GM12878 (cell line): ENCODE results near the gene HSD17B4.

ENCODE experiments used
- CREB1 ChIP-seq: IDR thresholded peaks from 2 replicates; pipeline ENCODE4 v1.6.1; 2012; ENCODE audit warnings: low read depth, mild to moderate bottlenecking, inconsistent platforms
- CTCF ChIP-seq, 3 experiments: IDR thresholded peaks in 2 of 3; conservative IDR thresholded peaks in 1 of 3; 2 replicates each; pipeline ENCODE4 v1.5.1; 2011; ENCODE audit warnings: low read depth in 3 of 3, low read length in 3 of 3, mild to moderate bottlenecking in 3 of 3, control low read depth in 2 of 3, moderate library complexity in 2 of 3, inconsistent platforms in 1 of 3, mixed read lengths in 1 of 3; ENCODE audit not compliant: control insufficient read depth in 2 of 3, insufficient read depth in 1 of 3; ENCODE audit errors: extremely low read depth in 1 of 3
- EP300 ChIP-seq, 2 experiments: fragments of 150-350 bp in 1 of 2; IDR thresholded peaks; 2 replicates each; pipeline ENCODE4 v1.6.1; 2011 to 2012; ENCODE audit warnings: low read depth in 2 of 2, low read length in 2 of 2, borderline replicate concordance in 1 of 2, improper control_type of control experiment in 1 of 2, inconsistent platforms in 1 of 2; ENCODE audit not compliant: control insufficient read depth in 1 of 2
- EZH2 ChIP-seq: IDR thresholded peaks from 2 replicates; pipeline ENCODE4 v1.6.1; 2012; ENCODE audit warnings: low read depth, mild to moderate bottlenecking, control low read depth, inconsistent platforms, low read length, borderline replicate concordance; ENCODE audit not compliant: control insufficient read depth
- JUND ChIP-seq: IDR thresholded peaks from 2 replicates; pipeline ENCODE4 v1.6.1; 2012; ENCODE audit warnings: low read depth, mild to moderate bottlenecking, low read length, improper control_type of control experiment, moderate library complexity
- MAX ChIP-seq: IDR thresholded peaks from 2 replicates; pipeline ENCODE4 v1.6.1; 2012; ENCODE audit warnings: low read depth, low read length, improper control_type of control experiment
- MTA3 ChIP-seq: IDR thresholded peaks from 2 replicates; pipeline ENCODE4 v1.6.1; 2012; ENCODE audit warnings: low read length, inconsistent platforms, borderline replicate concordance
- POLR2A ChIP-seq: IDR thresholded peaks from 2 replicates; pipeline ENCODE4 v1.6.1; 2011; ENCODE audit warnings: low read depth, mild to moderate bottlenecking, low read length
- ZNF24 ChIP-seq: fragments of 450-650 bp; IDR thresholded peaks from 2 replicates; pipeline ENCODE4 v1.6.1; 2017; ENCODE audit warnings: antibody characterized with exemption, mild to moderate bottlenecking
- TF ChIP-seq, protein P1 (sequence below): IDR thresholded peaks from 2 replicates; pipeline ENCODE4 v1.6.1; 2012; ENCODE audit warnings: mild to moderate bottlenecking, low read depth, low read length

DNA sequence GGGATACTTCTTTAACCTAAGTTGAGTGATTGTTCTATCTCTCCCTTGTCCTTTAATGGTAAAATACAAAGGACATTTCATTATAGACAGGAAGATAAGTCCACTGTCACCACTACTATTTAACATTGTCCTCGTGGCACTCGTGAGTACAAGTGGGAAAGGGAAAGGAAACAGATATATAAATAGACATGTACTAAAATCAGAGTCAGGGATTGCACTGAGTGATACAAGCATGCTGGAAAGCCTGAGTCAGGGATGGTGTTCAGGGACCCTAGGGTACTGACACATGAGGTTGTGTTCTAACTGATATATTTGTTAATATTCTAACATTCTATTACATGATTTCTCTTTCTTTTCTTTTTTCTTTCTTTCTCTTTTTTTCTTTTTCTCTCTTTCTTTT lies 102.3 kb downstream of the HSD17B4 start:
- TF ChIP-seq ZNF24: no peak
- no peak for TF ChIP-seq MTA3
- no peak for TF ChIP-seq POLR2A
- TF ChIP-seq CREB1: no peak
- TF ChIP-seq JUND: no peak
- TF ChIP-seq MAX: no peak
- TF ChIP-seq EZH2: no peak
- no peak for TF ChIP-seq CTCF (IDR thresholded peaks at IDR 0.05 in 2 of 3, conservative IDR thresholded peaks at IDR 0.05 in 1 of 3; ENCODE audit: control insufficient read depth in 2 of 3, extremely low read depth in 1 of 3, insufficient read depth in 1 of 3, low read depth in 3 of 3, low read length in 3 of 3)
- TF ChIP-seq, protein P1, sequence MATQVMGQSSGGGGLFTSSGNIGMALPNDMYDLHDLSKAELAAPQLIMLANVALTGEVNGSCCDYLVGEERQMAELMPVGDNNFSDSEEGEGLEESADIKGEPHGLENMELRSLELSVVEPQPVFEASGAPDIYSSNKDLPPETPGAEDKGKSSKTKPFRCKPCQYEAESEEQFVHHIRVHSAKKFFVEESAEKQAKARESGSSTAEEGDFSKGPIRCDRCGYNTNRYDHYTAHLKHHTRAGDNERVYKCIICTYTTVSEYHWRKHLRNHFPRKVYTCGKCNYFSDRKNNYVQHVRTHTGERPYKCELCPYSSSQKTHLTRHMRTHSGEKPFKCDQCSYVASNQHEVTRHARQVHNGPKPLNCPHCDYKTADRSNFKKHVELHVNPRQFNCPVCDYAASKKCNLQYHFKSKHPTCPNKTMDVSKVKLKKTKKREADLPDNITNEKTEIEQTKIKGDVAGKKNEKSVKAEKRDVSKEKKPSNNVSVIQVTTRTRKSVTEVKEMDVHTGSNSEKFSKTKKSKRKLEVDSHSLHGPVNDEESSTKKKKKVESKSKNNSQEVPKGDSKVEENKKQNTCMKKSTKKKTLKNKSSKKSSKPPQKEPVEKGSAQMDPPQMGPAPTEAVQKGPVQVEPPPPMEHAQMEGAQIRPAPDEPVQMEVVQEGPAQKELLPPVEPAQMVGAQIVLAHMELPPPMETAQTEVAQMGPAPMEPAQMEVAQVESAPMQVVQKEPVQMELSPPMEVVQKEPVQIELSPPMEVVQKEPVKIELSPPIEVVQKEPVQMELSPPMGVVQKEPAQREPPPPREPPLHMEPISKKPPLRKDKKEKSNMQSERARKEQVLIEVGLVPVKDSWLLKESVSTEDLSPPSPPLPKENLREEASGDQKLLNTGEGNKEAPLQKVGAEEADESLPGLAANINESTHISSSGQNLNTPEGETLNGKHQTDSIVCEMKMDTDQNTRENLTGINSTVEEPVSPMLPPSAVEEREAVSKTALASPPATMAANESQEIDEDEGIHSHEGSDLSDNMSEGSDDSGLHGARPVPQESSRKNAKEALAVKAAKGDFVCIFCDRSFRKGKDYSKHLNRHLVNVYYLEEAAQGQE: no peak
- no peak for TF ChIP-seq EP300 (IDR thresholded peaks at IDR 0.05; ENCODE audit: borderline replicate concordance in 1 of 2, control insufficient read depth in 1 of 2, low read depth in 2 of 2, low read length in 2 of 2)
